ENCODE data around the gene FRMD4B.
A peak's percentile ranks its signal among the peaks of the same experiment; 100 is the strongest.

FRMD4B gene

GRCh38 chr3:69126999-69127398, 258.9 kb downstream of the FRMD4B start:
- Histone ChIP-seq H3K4me2 (ENCODE audit: low read length) (no peak overlapping the region), H3K36me3 (ENCODE audit: insufficient read depth, low read length) (no peaks in the 10 kb centered on the region), H3K9ac (ENCODE audit: low read depth, low read length) (no peak overlapping the region)

GRCh38 chr3:69126216-69126615, 259.7 kb downstream of the FRMD4B start:
- Histone ChIP-seq H3K27me3 (ENCODE audit: control insufficient read depth, insufficient read depth, low read length) (no peaks in the 10 kb centered on the region), H3K4me3 (ENCODE audit: low read length) (no peak overlapping the region), H3K9me3 (replicated peaks; ENCODE audit: low read length) (no peaks in the 10 kb centered on the region), H3K36me3 (ENCODE audit: insufficient read depth, low read length) (no peaks in the 10 kb centered on the region), H3K4me2 (ENCODE audit: low read length) (no peak overlapping the region), H3K4me1 (ENCODE audit: control insufficient read depth, insufficient read depth, low read length) (no peaks in the 10 kb centered on the region), H3K9ac (ENCODE audit: low read depth, low read length) (no peak overlapping the region)

More at GRCh38 chr3:69126999-69127398, 258.9 kb downstream of the FRMD4B start:
- Histone ChIP-seq H3K4me1 (ENCODE audit: control insufficient read depth, insufficient read depth, low read length) (no peaks in the 10 kb centered on the region), H3K4me3 (ENCODE audit: low read length) (no peak overlapping the region), H3K9me3 (replicated peaks; ENCODE audit: low read length) (no peaks in the 10 kb centered on the region), H3K27me3 (ENCODE audit: control insufficient read depth, insufficient read depth, low read length) (no peaks in the 10 kb centered on the region)

GRCh38 chr3:69122403-69122802, 263.5 kb downstream of the FRMD4B start, which contains the start of gene LMOD3:
LMOD3 (minus strand) TSS chr3:69122595; CDS start chr3:69122386, 209 bp downstream.
- H3K9ac ChIP-seq (ENCODE audit: low read depth, low read length), result no peak within 1 kb of the TSS
- H3K4me1 ChIP-seq (ENCODE audit: control insufficient read depth, insufficient read depth, low read length), result no peaks in the 10 kb centered on the region
- no peak within 1 kb of the TSS for H3K4me3 ChIP-seq (ENCODE audit: low read length)
- no peaks in the 10 kb centered on the region for H3K36me3 ChIP-seq (ENCODE audit: insufficient read depth, low read length)
- no peaks in the 10 kb centered on the region for H3K27me3 ChIP-seq (ENCODE audit: control insufficient read depth, insufficient read depth, low read length)
- no peaks in the 10 kb centered on the region for H3K9me3 ChIP-seq (replicated peaks; ENCODE audit: low read length)
- H3K4me2 ChIP-seq (ENCODE audit: low read length), result peak within 1 kb of the TSS; percentile 33

DNA sequence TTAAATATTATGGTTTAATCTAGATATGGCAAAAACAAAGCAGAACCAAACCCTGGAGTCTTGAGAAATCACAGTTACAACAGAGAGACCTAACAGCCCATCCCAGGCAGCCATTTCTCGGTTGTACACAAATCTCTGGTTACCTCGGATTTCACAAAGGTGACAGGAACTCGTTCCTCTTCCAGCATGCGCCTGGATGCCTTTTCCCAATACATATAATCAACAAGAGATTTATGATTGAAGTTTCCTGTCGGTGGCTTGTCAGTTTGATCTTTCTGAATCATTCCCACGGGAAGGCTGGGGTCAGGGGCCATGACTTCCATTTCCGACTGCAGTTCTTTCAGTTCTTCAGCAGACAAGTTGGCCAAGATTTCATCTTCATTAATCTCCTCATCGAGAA, 263.9 kb downstream of the FRMD4B start:
- no peak overlapping the region for H3K9ac ChIP-seq (ENCODE audit: low read depth, low read length)
- H3K36me3 ChIP-seq (ENCODE audit: insufficient read depth, low read length), result no peaks in the 10 kb centered on the region
- no peaks in the 10 kb centered on the region for H3K9me3 ChIP-seq (replicated peaks; ENCODE audit: low read length)
- H3K4me3 ChIP-seq (ENCODE audit: low read length), result no peak overlapping the region
- no peaks in the 10 kb centered on the region for H3K27me3 ChIP-seq (ENCODE audit: control insufficient read depth, insufficient read depth, low read length)
- H3K4me1 ChIP-seq (ENCODE audit: control insufficient read depth, insufficient read depth, low read length), result peaks cover 2% of the 10 kb centered on the region
- peak overlapping the region; percentile 33 for H3K4me2 ChIP-seq (ENCODE audit: low read length)

DNA sequence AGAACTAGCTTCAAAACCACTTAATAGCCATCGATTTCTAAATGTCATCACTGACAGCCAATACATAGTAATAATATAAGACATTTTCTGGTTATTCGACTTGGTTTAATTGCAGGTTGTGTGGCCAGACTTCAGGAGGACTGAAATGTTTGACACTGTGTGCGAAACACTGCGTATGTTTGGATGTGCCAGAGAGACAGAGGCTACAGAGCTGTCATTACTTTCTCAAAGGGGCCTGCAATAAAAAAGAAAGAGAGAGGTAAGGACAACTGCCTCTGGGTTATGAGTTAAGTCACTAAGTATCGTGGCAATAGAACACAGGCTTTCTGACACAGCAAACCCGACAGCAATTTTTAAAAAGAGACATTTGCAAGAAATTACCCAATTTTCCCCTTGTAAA, 264.4 kb downstream of the FRMD4B start:
- no peak overlapping the region for H3K4me3 ChIP-seq (ENCODE audit: low read length)
- H3K9me3 ChIP-seq (replicated peaks; ENCODE audit: low read length), result no peaks in the 10 kb centered on the region
- peaks cover 6% of the 10 kb centered on the region for H3K4me1 ChIP-seq (ENCODE audit: control insufficient read depth, insufficient read depth, low read length)
- H3K27me3 ChIP-seq (ENCODE audit: control insufficient read depth, insufficient read depth, low read length), result no peaks in the 10 kb centered on the region
- no peak overlapping the region for H3K9ac ChIP-seq (ENCODE audit: low read depth, low read length)
- peak overlapping the region; percentile 33 for H3K4me2 ChIP-seq (ENCODE audit: low read length)
- H3K36me3 ChIP-seq (ENCODE audit: insufficient read depth, low read length), result no peaks in the 10 kb centered on the region

DNA sequence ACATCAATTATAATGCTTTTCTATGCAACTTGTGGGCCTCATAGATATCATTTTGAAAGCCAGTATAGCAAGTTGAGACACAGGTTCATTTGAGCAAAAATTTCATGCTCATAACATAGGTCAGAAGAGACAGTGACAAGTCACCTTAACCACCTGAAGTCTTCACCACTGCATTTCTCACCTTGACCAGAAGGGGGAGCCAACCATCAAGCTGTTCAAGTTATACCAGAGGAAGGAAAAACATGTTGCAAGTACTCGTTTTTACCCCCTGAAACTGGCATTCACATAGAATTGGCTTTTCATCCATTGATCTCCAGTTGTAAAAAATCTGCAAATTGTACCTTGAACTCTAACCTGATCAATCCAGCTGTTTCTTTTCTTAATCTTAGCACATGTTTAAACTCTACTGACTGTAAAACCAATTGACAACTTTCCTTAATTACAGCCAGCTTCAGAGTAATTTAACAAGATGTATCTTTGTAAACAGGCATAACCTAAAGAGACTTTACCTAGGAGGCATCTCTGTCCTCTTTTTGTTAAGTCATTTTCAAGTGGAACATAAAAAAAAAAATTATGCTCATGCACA, 264.9 kb downstream of the FRMD4B start:
- Histone ChIP-seq H3K9me3 (replicated peaks; ENCODE audit: low read length) (no peaks in the 10 kb centered on the region), H3K4me2 (ENCODE audit: low read length) (no peak overlapping the region), H3K4me1 (ENCODE audit: control insufficient read depth, insufficient read depth, low read length) (peaks cover 12% of the 10 kb centered on the region), H3K9ac (ENCODE audit: low read depth, low read length) (no peak overlapping the region), H3K27me3 (ENCODE audit: control insufficient read depth, insufficient read depth, low read length) (no peaks in the 10 kb centered on the region), H3K4me3 (ENCODE audit: low read length) (no peak overlapping the region), H3K36me3 (ENCODE audit: insufficient read depth, low read length) (no peaks in the 10 kb centered on the region)
